K562 (cell line): ENCODE results near the gene CATSPER4. TPM values are rescaled to one million over a fixed set of nuclear protein-coding genes. Genes with fewer than 3 reads are reported as not detected.
A peak's percentile ranks its signal among the peaks of the same experiment; 100 is the strongest.

Experiments
- CBX3 ChIP-seq, 2 experiments: IDR thresholded peaks; 1 replicate in 1 of 2; 2 replicates in 1 of 2; pipeline ENCODE4 v1.6.1; 2012; ENCODE audit warnings: inconsistent platforms in 2 of 2, low read length in 2 of 2, borderline replicate concordance in 1 of 2, control low read depth in 1 of 2
- CSDE1 ChIP-seq, 2 experiments: fragments of 450-650 bp; IDR thresholded peaks; 2 replicates each; pipeline ENCODE4 v1.6.1; 2016; ENCODE audit warnings: mild to moderate bottlenecking in 1 of 2
- FOXP1 ChIP-seq: sonication (generic); formaldehyde crosslinking; IDR thresholded peaks from 2 replicates; pipeline ENCODE4 v1.8.0; 2022; ENCODE audit warnings: mild to moderate bottlenecking, missing genetic modification reagents
- HDAC1 ChIP-seq, 2 experiments: fragments of 450-650 bp; IDR thresholded peaks; 2 replicates each; pipeline ENCODE4 v1.6.1; 2016 to 2017; ENCODE audit warnings: inconsistent platforms in 1 of 2, mild to moderate bottlenecking in 1 of 2, moderate library complexity in 1 of 2
- HLTF ChIP-seq: fragments of 450-650 bp; IDR thresholded peaks from 2 replicates; pipeline ENCODE4 v1.6.1; 2016
- HOXB6 ChIP-seq: fragments of 250-450 bp; sonication (Bioruptor Pico); IDR thresholded peaks from 2 replicates; pipeline ENCODE4 v1.5.1; 2022; ENCODE audit warnings: mild to moderate bottlenecking, borderline replicate concordance
- POLR2G ChIP-seq: fragments of 200-400 bp; formaldehyde crosslinking; IDR thresholded peaks from 2 replicates; pipeline ENCODE4 v1.6.1; 2017; ENCODE audit warnings: low read depth, mild to moderate bottlenecking, antibody characterized with exemption, low read length, moderate library complexity
- PTBP1 ChIP-seq: fragments of 200-400 bp; formaldehyde crosslinking; IDR thresholded peaks from 2 replicates; pipeline ENCODE4 v1.6.1; 2017; ENCODE audit warnings: low read depth, low read length
- RBFOX2 ChIP-seq: fragments of 200-400 bp; formaldehyde crosslinking; IDR thresholded peaks from 2 replicates; pipeline ENCODE4 v1.6.1; 2017; ENCODE audit warnings: low read depth, mild to moderate bottlenecking, low read length, moderate library complexity
- TEAD4 ChIP-seq, 2 experiments: sonication (generic) in 1 of 2; formaldehyde crosslinking in 1 of 2; IDR thresholded peaks; 2 replicates each; pipeline versions ENCODE4 v1.6.1 to v1.8.0; 2012 to 2022; ENCODE audit warnings: borderline replicate concordance in 1 of 2, inconsistent platforms in 1 of 2, low read length in 1 of 2, mild to moderate bottlenecking in 1 of 2, missing genetic modification reagents in 1 of 2
- TRIM24 ChIP-seq, 2 experiments: fragments of 450-650 bp; IDR thresholded peaks; 2 replicates each; pipeline ENCODE4 v1.6.1; 2016
- ZFP36 ChIP-seq: fragments of 150-350 bp; IDR thresholded peaks from 2 replicates; pipeline ENCODE4 v1.6.1; 2018; ENCODE audit warnings: low read length, low read depth; ENCODE audit not compliant: partially characterized antibody
- ZKSCAN1 ChIP-seq: fragments of 150-350 bp; IDR thresholded peaks from 2 replicates; pipeline ENCODE4 v1.6.1; 2016; ENCODE audit warnings: low read depth, low read length
- ZNF133 ChIP-seq: fragments of 250-450 bp; sonication (Bioruptor Pico); IDR thresholded peaks from 2 replicates; pipeline ENCODE4 v1.4.0; 2020; ENCODE audit warnings: mild to moderate bottlenecking
- ZZZ3 ChIP-seq: fragments of 450-650 bp; IDR thresholded peaks from 2 replicates; pipeline ENCODE4 v1.6.1; 2016; ENCODE audit warnings: antibody characterized with exemption, mild to moderate bottlenecking, moderate library complexity
- polyA plus RNA-seq, 8 experiments: library from polyadenylated mRNA; depleted of rRNA in 4 of 8; stranded (reverse) in 5 of 8; unstranded in 3 of 8; fragments of >200 nt; fragmentation: Nextera tagmentation in 2 of 8; fragmentation: Illumina TruSeq in 1 of 8; extraction: Ambion mirVana in 2 of 8; extraction: Trizol in 1 of 8; gene quantifications; 2 replicates each; pipeline versions ENCODE4 v1.2.1 to v1.2.3, GENCODE V29; 2011 to 2014; ENCODE audit warnings: inconsistent platforms in 1 of 8, missing spikeins in 1 of 8
- total RNA-seq, 7 experiments: library from RNA; depleted of rRNA in 6 of 7; stranded (reverse); fragments of >200 nt in 6 of 7; fragmentation: Illumina TruSeq in 2 of 7; extraction: Trizol in 2 of 7; gene quantifications; 2 replicates each; pipeline versions ENCODE4 v1.2.1 to v1.2.3, GENCODE V29; 2011 to 2021; ENCODE audit warnings: low replicate concordance in 1 of 7
- TF ChIP-seq, protein P1 (sequence below): fragments of 250-450 bp; sonication (Bioruptor Pico); IDR thresholded peaks from 2 replicates; pipeline ENCODE4 v1.8.0; 2021; ENCODE audit warnings: moderate library complexity, mild to moderate bottlenecking, inconsistent platforms
- TF ChIP-seq, protein P2 (sequence below): sonication (generic); formaldehyde crosslinking; IDR thresholded peaks from 2 replicates; pipeline ENCODE4 v1.5.0; 2020; ENCODE audit warnings: missing genetic modification reagents
- TF ChIP-seq, protein P3 (sequence below): sonication (generic); formaldehyde crosslinking; IDR thresholded peaks from 2 replicates; pipeline ENCODE4 v1.8.0; 2022; ENCODE audit warnings: missing genetic modification reagents, mild to moderate bottlenecking, borderline replicate concordance
- TF ChIP-seq, protein P4 (sequence below): sonication (generic); formaldehyde crosslinking; IDR thresholded peaks from 2 replicates; pipeline ENCODE4 v1.8.1; 2023; ENCODE audit warnings: mild to moderate bottlenecking, missing genetic modification reagents

Gene CATSPER4
- total and polyA plus RNA-seq, 9 of the 15 experiments (the other 6 are each of a cell fraction or from before 2014, with no cell fraction given) = 0.04 to 0.13 TPM; not detected in 7

DNA sequence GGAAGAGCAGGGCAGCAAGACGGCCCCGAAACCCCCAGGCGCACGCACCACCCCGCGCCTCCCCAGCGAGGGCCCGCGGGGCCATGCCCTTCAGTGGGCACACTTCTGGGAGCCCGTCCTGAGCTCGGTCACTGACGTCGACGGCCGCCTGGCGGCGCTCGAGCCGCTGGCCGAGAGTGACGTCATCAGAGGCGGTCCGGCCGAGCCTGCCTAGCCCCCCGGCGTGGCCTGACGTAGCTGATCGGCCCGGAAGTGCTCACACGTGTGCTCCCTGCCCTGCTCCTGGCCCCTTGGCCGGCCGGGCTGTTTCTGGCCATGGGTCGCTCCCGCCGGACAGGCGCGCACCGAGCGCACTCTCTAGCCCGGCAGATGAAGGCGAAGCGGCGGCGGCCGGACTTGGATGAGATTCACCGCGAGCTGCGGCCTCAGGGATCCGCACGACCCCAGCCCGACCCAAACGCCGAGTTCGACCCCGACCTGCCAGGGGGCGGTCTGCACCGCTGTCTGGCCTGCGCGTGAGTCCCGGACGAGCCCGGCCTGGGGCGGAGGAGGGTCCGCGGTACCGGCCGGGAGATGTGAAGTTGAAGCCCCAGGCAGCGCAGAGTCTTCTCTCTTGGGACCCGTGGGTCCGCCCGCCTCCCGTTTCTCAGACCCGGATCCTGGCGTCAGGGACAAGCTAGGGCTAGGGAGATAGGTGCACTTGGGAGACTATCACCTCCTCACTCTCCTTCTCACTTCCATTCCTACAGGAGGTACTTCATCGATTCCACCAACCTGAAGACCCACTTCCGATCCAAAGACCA, 20.5 kb upstream of the CATSPER4 start, which contains the start of gene ZNF593 (continued):
- TF ChIP-seq RBFOX2 (peak; percentile 96), TRIM24 (IDR thresholded peaks at IDR 0.05) (no peak; a peak in 1 of 4 replicates), ZKSCAN1 (peak; percentile 76; the same call in 1 of the 2 replicates), ZFP36 (peak; percentile 40), HOXB6 (CRISPR knock-in tag) (peak; percentile 12; the same call in 1 of the 2 replicates), CSDE1 (IDR thresholded peaks at IDR 0.05) (peak in 1 of 2 experiments; percentile 87; a peak in 1 of 4 replicates), ZZZ3 (no peak), HDAC1 (IDR thresholded peaks at IDR 0.05) (peak; percentile 72 to 100; a peak in 3 of 4 replicates), TEAD4 (IDR thresholded peaks at IDR 0.05; ENCODE audit: low read length) (no peak), TEAD4 (CRISPR knock-in tag; IDR thresholded peaks at IDR 0.05; ENCODE audit: borderline replicate concordance) (no peak), POLR2G (peak; percentile 96), PTBP1 (no peak), HLTF (peak; percentile 66), FOXP1 (no peak; the same call in 1 of the 2 replicates), ZNF133 (CRISPR knock-in tag) (peak; percentile 87; the same call in 1 of the 2 replicates), CBX3 (IDR thresholded peaks at IDR 0.05; ENCODE audit: borderline replicate concordance in 1 of 2, low read length in 2 of 2) (peak in 1 of 2 experiments; percentile 62; a peak in 1 of 3 replicates)
- TF ChIP-seq, protein P1, sequence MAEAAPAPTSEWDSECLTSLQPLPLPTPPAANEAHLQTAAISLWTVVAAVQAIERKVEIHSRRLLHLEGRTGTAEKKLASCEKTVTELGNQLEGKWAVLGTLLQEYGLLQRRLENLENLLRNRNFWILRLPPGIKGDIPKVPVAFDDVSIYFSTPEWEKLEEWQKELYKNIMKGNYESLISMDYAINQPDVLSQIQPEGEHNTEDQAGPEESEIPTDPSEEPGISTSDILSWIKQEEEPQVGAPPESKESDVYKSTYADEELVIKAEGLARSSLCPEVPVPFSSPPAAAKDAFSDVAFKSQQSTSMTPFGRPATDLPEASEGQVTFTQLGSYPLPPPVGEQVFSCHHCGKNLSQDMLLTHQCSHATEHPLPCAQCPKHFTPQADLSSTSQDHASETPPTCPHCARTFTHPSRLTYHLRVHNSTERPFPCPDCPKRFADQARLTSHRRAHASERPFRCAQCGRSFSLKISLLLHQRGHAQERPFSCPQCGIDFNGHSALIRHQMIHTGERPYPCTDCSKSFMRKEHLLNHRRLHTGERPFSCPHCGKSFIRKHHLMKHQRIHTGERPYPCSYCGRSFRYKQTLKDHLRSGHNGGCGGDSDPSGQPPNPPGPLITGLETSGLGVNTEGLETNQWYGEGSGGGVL (CRISPR knock-in tag) = no peak
- TF ChIP-seq, protein P2, sequence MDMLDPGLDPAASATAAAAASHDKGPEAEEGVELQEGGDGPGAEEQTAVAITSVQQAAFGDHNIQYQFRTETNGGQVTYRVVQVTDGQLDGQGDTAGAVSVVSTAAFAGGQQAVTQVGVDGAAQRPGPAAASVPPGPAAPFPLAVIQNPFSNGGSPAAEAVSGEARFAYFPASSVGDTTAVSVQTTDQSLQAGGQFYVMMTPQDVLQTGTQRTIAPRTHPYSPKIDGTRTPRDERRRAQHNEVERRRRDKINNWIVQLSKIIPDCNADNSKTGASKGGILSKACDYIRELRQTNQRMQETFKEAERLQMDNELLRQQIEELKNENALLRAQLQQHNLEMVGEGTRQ = peak; percentile 6; the same call in 1 of the 2 replicates
- TF ChIP-seq, protein P3, sequence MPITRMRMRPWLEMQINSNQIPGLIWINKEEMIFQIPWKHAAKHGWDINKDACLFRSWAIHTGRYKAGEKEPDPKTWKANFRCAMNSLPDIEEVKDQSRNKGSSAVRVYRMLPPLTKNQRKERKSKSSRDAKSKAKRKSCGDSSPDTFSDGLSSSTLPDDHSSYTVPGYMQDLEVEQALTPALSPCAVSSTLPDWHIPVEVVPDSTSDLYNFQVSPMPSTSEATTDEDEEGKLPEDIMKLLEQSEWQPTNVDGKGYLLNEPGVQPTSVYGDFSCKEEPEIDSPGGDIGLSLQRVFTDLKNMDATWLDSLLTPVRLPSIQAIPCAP (CRISPR knock-in tag) = 0 out of 2 replicates have a peak, but pooled peaks have one; percentile 40
- TF ChIP-seq, protein P4, sequence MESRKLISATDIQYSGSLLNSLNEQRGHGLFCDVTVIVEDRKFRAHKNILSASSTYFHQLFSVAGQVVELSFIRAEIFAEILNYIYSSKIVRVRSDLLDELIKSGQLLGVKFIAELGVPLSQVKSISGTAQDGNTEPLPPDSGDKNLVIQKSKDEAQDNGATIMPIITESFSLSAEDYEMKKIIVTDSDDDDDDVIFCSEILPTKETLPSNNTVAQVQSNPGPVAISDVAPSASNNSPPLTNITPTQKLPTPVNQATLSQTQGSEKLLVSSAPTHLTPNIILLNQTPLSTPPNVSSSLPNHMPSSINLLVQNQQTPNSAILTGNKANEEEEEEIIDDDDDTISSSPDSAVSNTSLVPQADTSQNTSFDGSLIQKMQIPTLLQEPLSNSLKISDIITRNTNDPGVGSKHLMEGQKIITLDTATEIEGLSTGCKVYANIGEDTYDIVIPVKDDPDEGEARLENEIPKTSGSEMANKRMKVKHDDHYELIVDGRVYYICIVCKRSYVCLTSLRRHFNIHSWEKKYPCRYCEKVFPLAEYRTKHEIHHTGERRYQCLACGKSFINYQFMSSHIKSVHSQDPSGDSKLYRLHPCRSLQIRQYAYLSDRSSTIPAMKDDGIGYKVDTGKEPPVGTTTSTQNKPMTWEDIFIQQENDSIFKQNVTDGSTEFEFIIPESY (CRISPR knock-in tag) = peak; percentile 86
